Smooth muscle cell (in vitro differentiated cells): ENCODE data around the gene AP2A2. TPM values are rescaled to one million over a fixed set of nuclear protein-coding genes. Genes with fewer than 3 reads are reported as not detected.

ENCODE experiments used
- DNase-seq: peaks from one replicate; lab custom pipeline; 2025; ENCODE audit not compliant: unreplicated experiment; lab: John Stamatoyannopoulos, UW
- H2AFZ ChIP-seq: fragments of 200-600 bp; sonication (generic); 2 replicates; pipeline ENCODE4 v1.6.0; 2016; ENCODE audit warnings: antibody characterized with exemption, low read depth, mild to moderate bottlenecking
- H3F3A ChIP-seq: fragments of 200-600 bp; sonication (generic); 2 replicates; pipeline ENCODE4 v1.6.0; 2017; ENCODE audit warnings: antibody characterized with exemption, low read depth
- H3K27ac ChIP-seq: fragments of 200-600 bp; sonication (generic); 2 replicates; pipeline ENCODE4 v1.5.1; 2016; ENCODE audit warnings: low read depth, mild to moderate bottlenecking
- H3K27me3 ChIP-seq: fragments of 200-600 bp; sonication (generic); 2 replicates; pipeline ENCODE4 v1.6.1; 2016; ENCODE audit warnings: low read depth, mild to moderate bottlenecking
- H3K36me3 ChIP-seq: fragments of 200-600 bp; sonication (generic); 2 replicates; pipeline ENCODE4 v1.5.1; 2016; ENCODE audit warnings: low read depth
- H3K4me1 ChIP-seq: fragments of 200-600 bp; sonication (generic); 2 replicates; pipeline ENCODE4 v1.5.1; 2016; ENCODE audit warnings: low read depth
- H3K4me2 ChIP-seq: fragments of 200-600 bp; sonication (generic); 2 replicates; pipeline ENCODE4 v1.6.0; 2016; ENCODE audit warnings: mild to moderate bottlenecking
- H3K4me3 ChIP-seq: fragments of 200-600 bp; sonication (generic); 2 replicates; pipeline ENCODE4 v1.5.1; 2016; ENCODE audit warnings: mild to moderate bottlenecking
- H3K79me2 ChIP-seq: fragments of 200-600 bp; sonication (generic); 2 replicates; pipeline ENCODE4 v1.6.0; 2016; ENCODE audit warnings: low read depth, mild to moderate bottlenecking
- H3K9ac ChIP-seq: fragments of 200-600 bp; sonication (generic); 2 replicates; pipeline ENCODE4 v1.6.0; 2016; ENCODE audit warnings: low read depth
- H3K9me3 ChIP-seq: fragments of 200-600 bp; sonication (generic); replicated peaks from 2 replicates; pipeline ENCODE4 v1.5.1; 2016; ENCODE audit warnings: low read depth
- H4K20me1 ChIP-seq: fragments of 200-600 bp; sonication (generic); 2 replicates; pipeline ENCODE4 v1.6.0; 2016; ENCODE audit warnings: low read depth
- CTCF ChIP-seq: fragments of 200-600 bp; sonication (generic); IDR thresholded peaks from 2 replicates; pipeline ENCODE4 v1.5.1; 2017; ENCODE audit warnings: borderline replicate concordance, mild to moderate bottlenecking, antibody characterized with exemption; ENCODE audit not compliant: insufficient read depth, poor library complexity, severe bottlenecking
- WGBS: methylation state at CpG from one replicate; pipeline ENCODE4 v1.1.7; 2016; ENCODE audit warnings: low lambda C conversion rate; 5-methylcytosine and 5-hydroxymethylcytosine counted together
- polyA plus RNA-seq: library from polyadenylated mRNA; unstranded; fragments of >200 nt; fragmentation: Nextera tagmentation; extraction: Ambion mirVana; gene quantifications from 2 replicates; pipeline ENCODE4 v1.2.1, GENCODE V29; 2016
- total RNA-seq: library from RNA; depleted of rRNA; stranded (reverse); fragments of >200 nt; gene quantifications from 2 replicates; pipeline ENCODE4 v1.2.3, GENCODE V29; 2014

AP2A2 gene
- total and polyA plus RNA-seq, 2 experiments from 2014 or later: 25.1 to 35.8 TPM

DNA sequence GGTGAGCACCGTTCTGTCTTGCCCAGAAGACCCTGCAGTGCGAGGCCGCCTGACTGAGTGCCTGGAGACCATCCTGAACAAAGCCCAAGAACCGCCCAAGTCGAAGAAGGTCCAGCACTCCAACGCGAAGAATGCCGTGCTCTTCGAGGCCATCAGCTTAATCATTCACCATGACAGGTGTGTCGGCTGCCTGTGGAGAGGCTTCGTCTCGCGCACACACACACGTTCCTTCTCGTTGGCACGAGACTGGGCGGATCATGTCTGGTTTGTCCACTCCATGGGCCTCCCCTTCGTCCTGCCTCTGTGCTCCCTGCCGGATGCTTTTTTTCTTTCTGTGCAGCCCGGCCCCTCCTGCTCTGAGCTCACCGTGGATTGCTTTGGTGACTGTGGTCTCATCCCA lies 59.7 kb downstream of the AP2A2 start:
- Histone ChIP-seq H3K79me2 (peaks cover 9% of the 10 kb centered on the region), H3K36me3 (no peaks in the 10 kb centered on the region), H2AFZ (no peak overlapping the region), H3K4me2 (no peak overlapping the region), H3K9me3 (no peaks in the 10 kb centered on the region), H3K27me3 (no peaks in the 10 kb centered on the region), H3K4me1 (no peaks in the 10 kb centered on the region), H3K27ac (no peak overlapping the region), H3F3A (no peaks in the 10 kb centered on the region), H4K20me1 (peaks cover 46% of the 10 kb centered on the region), H3K9ac (no peak overlapping the region), H3K4me3 (no peak overlapping the region)
- WGBS: 96% methylated on average over 21 of the region's 21 CpGs
- DNase-seq: no peak
- no peak for TF ChIP-seq CTCF

DNA sequence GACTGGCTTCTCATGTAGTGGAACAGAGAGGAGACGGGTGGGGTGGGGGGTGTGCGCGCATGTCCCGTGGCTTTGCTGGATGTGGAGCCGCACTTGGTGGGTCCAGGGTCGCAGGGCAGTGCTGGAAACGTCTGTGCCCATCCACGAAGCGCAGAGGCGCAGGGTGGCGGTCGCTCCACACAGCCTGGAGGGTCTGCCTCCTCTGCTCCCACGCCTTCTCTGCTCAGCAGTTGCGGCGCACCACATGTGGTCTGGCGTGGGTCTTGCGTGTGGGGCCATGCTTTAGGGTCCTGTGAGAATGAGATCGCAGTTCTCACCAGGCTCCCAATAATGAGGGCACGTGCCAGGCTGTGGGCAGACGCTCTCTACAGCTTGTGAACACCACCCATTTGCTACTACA lies 60.2 kb downstream of the AP2A2 start:
- 98% methylated on average over 20 of the region's 20 CpGs for WGBS
- no peak for DNase-seq
- H2AFZ ChIP-seq: no peak overlapping the region
- TF ChIP-seq CTCF: no peak
- H3K27ac ChIP-seq: no peak overlapping the region
- no peaks in the 10 kb centered on the region for H3K27me3 ChIP-seq
- H4K20me1 ChIP-seq: peaks cover 46% of the 10 kb centered on the region
- no peaks in the 10 kb centered on the region for H3K4me1 ChIP-seq
- H3K9ac ChIP-seq: no peak overlapping the region
- no peak overlapping the region for H3K4me3 ChIP-seq
- no peaks in the 10 kb centered on the region for H3F3A ChIP-seq
- H3K36me3 ChIP-seq: no peaks in the 10 kb centered on the region
- H3K79me2 ChIP-seq: peaks cover 9% of the 10 kb centered on the region
- H3K4me2 ChIP-seq: no peak overlapping the region
- no peaks in the 10 kb centered on the region for H3K9me3 ChIP-seq

- Histone ChIP-seq H3K27ac (no peak overlapping the region), H4K20me1 (peaks cover 47% of the 10 kb centered on the region), H3K36me3 (no peaks in the 10 kb centered on the region), H3K27me3 (no peaks in the 10 kb centered on the region), H3K79me2 (peaks cover 9% of the 10 kb centered on the region), H3F3A (no peaks in the 10 kb centered on the region), H2AFZ (no peak overlapping the region), H3K4me1 (no peaks in the 10 kb centered on the region), H3K9ac (no peak overlapping the region), H3K4me3 (no peak overlapping the region), H3K4me2 (no peak overlapping the region), H3K9me3 (no peaks in the 10 kb centered on the region)
- TF ChIP-seq CTCF: no peak
- DNase-seq: no peak
- 80% methylated on average over 28 of the region's 28 CpGs for WGBS
Observed at GRCh38 chr11:986270-986951, 60.7 kb downstream of the AP2A2 start.

- no peak overlapping the region for H3K9ac ChIP-seq
- 93% methylated on average over 9 of the region's 9 CpGs for WGBS
- no peaks in the 10 kb centered on the region for H3K9me3 ChIP-seq
- TF ChIP-seq CTCF: no peak
- no peak overlapping the region for H3K4me3 ChIP-seq
- no peak for DNase-seq
- H4K20me1 ChIP-seq: peaks cover 47% of the 10 kb centered on the region
- no peaks in the 10 kb centered on the region for H3K27me3 ChIP-seq
- H3K4me2 ChIP-seq: no peak overlapping the region
- H3K79me2 ChIP-seq: peaks cover 9% of the 10 kb centered on the region
- H3F3A ChIP-seq: no peaks in the 10 kb centered on the region
- H3K4me1 ChIP-seq: no peaks in the 10 kb centered on the region
- no peak overlapping the region for H2AFZ ChIP-seq
- no peaks in the 10 kb centered on the region for H3K36me3 ChIP-seq
- H3K27ac ChIP-seq: no peak overlapping the region
Observed at GRCh38 chr11:986952-987305, 61.3 kb downstream of the AP2A2 start.
